CD4-positive, alpha-beta T cell treated with Interleukin-12 subunit alpha and Interleukin-12 subunit beta, for 1 hour (primary cell): ENCODE measurements around the gene BRIX1.

Experiments used
- DNase-seq: peaks from one replicate; pipeline ENCODE4 v3.0.0-alpha.2; 2020

The BRIX1 gene, protein sequence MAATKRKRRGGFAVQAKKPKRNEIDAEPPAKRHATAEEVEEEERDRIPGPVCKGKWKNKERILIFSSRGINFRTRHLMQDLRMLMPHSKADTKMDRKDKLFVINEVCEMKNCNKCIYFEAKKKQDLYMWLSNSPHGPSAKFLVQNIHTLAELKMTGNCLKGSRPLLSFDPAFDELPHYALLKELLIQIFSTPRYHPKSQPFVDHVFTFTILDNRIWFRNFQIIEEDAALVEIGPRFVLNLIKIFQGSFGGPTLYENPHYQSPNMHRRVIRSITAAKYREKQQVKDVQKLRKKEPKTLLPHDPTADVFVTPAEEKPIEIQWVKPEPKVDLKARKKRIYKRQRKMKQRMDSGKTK

DNA sequence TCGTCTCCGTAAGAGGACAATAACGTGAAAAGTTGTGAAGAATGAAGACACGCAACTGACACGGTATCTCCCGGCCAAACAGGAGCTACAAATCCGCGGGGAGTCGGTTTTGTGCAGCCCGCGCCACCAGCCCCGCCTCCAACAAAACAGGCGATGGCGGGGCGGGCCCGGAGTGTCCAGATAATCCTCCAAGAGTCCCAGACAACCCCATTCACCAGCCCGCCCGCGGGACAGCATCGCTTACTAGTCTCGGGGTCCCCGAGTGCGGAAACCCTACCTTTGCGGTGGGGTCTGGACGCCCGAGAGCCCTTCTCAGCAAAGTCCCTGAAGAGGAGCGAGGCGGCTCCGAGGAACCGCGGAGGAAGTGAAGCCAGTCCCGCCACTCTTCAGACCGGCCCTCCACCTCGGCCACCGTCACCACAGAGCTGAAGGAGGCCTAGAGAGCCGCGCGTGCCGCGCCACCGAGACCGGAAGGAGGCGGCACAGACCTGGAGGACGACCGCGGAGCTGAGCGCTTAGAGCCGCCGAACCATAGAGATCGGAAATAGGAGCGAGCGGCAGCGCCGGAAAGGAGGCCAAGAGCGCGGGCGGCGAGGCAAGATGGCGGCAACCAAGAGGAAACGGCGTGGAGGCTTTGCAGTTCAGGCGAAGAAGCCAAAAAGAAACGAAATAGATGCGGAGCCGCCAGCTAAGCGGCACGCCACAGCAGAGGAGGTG, at the start of gene BRIX1, which contains the start of gene RAD1:
TSS of gene BRIX1 (plus strand) at position 573 of the 717 bp plus-strand sequence. CDS start at position 601, 28 bp downstream.
TSS of gene RAD1 (minus strand) at position 366 of the 717 bp plus-strand sequence. CDS start 612 bp downstream, outside the sequence.
- peak; percentile 94 for DNase-seq

DNA sequence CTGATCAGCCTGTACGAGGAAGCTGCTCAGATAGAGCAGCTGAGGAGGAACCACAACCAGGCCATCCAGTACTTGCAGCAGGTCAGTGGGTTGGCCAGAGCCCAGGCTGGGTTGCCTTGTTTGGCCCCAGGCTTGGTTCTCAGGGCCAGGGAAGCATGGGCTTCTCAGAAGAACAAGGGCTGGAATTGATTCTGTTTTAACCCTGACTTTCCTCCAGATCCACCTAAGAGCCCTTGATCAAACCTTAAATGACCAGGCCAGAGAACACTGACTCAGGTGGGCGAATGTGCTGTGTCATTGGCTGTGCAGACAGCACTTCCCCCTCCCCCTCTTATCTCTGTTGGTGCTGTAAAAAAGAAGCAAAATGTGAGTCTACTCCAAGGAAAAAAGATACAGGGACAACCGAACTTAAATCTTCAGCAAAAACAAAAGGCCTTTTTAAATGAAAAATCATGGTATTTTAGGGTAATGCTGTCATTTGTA, 48.5 kb upstream of the BRIX1 start:
- DNase-seq: no peak

DNA sequence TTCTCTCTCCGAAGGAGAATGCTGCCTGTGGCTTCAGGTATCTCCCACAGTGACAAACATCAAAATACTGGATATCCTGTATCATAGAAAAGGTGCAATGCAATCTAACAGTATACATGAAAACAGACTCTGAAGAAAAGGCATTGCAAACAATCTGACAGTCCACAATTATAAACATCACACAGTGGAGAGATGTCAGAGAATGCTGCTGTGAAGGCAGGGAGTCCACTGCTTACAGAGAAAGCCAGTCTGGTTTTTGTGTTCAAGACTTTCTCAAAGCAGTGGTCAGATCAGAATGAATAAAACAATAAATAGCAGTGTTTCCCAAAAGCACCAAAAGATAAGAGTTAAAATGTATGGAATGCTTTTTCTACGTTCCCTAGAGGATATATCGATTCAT, 47.9 kb upstream of the BRIX1 start:
- DNase-seq: no peak

GRCh38 chr5:34868791-34869190, 46.7 kb upstream of the BRIX1 start:
- no peak for DNase-seq

- DNase-seq: no peak
Observed at GRCh38 chr5:34869256-34869655, 46.3 kb upstream of the BRIX1 start.

- DNase-seq: no peak
Observed at GRCh38 chr5:34870382-34870781, 45.1 kb upstream of the BRIX1 start.

- DNase-seq: no peak
Observed at GRCh38 chr5:34876275-34876674, 39.2 kb upstream of the BRIX1 start.

DNA sequence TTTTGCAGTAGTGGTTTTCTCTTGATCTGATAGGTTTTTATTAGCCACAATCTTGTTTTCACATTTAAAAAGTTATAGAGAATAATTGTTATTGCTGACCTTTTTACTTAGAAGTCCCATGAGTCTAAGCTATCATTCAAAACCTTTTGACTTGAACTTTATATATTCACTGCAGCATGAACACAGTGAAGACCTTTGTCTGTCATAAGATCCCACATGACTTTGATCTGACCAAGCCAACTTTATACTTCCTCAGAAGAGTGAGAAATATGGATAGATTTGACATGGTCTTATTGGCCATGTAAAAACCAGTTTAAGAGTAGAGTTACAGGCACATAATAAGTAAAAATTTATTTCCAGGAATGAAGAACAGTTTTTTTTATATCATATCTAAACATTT, 34.3 kb upstream of the BRIX1 start:
- no peak for DNase-seq

DNA sequence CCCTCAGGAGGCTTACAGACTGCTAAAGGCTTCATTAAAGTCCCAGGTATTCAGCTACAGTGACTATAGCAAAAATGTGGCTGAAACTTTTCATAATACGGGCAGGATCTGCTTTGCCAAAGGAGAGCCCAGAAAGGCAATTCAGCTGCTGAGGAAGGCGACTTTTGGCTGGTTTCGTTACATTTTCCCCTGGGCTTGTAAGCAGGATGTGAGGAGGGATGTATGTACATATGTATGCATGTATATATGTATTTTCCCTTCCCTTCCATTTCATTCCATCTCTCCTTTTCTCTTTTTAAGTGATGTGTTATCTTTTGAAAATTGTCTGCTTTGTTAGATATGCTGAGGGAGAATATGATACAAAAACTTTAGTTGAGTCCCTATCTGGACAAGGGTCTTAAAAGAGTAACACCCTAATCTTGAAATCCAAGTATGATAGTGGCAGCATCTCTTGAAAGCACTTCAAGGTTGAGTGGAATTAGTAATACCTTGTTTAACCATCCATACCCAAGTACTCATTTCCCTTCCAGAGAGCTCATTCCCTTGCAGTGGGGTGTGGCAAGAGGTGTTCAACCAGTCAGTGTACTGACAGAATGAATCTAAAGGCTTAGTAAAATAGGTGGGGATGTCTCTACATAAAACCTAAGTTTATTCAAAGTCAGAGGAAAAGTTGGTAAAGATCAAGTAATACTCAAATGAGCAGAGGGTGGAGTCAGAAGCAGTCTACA, 29.0 kb upstream of the BRIX1 start:
- DNase-seq: no peak

DNA sequence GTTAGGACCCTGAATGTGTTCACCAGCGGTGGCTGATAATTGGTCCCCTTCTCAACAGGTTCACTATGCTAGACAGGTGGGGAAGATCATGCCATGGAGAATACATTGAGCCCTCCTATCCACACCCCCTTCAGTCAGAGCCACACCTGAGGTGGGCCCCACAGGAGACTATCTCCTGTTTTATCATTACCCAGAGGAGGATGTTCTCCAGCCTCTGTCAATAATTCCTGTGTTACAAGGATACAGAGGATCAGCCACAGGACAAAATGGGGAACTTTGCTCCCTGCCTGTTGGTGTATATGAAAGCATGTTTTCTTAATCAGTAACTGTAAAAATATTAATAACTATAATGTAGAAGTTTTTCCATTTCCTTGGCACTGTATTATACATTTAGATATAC, 26.1 kb upstream of the BRIX1 start:
- no peak for DNase-seq

GRCh38 chr5:34891981-34892380, 23.5 kb upstream of the BRIX1 start:
- DNase-seq: no peak

DNA sequence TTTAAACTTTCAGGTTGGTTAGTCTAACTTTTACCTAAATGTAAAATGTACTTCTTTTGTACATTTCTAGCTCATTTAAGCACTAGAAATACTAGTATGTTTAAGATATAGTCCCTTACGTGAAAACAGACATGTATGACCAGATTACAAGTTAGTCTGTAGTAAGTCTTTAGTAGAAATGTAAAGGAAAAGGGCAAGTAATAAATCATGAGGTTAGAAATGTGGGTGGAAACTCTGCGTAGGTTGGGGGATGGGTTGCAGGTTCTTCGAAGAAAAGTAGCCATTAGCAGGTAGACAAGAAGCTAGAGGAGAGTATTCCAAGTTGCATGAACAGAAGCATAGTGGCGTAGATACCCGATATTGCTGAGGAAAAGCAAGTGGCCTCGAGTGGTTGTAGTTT, 23.1 kb upstream of the BRIX1 start:
- DNase-seq: no peak

GRCh38 chr5:34894716-34895115, 20.8 kb upstream of the BRIX1 start:
- DNase-seq: no peak

DNA sequence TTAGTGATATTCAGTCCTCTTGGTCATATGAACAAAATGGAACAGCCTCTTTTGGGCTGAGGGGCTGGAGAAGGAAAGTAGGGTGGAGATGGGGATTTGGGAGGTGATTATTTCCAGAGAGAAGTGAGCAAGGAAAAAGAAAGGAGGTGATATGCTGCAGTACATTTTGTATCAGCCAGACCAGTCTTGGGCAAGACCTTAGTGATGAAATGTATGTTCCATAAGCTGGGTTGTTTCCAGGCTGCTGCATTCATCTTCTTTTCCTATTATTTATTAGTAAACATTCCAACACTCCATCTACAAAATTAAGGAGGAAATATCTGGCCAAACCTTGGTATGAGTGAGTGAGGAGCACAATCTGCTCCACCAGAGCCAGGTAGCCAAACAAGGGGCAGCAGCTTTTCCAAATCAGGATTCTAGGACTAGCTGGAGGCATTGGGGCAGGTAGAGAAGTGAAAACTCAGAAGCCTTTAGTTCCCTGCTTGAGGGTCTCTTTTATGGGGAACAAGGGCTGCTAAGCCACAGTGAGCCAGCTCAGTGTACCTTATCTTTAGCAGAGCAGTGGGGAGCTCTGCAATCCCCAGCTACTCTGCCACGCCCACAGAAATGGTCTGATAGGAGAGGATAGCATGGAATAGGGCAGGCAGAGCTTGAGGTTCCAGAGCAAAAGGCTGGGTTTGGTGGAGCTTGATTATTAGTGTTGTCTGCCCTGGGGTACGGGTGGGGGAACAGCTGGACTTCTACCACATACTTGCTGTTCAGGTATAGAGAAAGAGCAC, 19.7 kb upstream of the BRIX1 start:
- DNase-seq: no peak

GRCh38 chr5:34897646-34898045, 17.9 kb upstream of the BRIX1 start:
- no peak for DNase-seq

GRCh38 chr5:34898258-34898895, 17.1 kb upstream of the BRIX1 start:
- peak; percentile 63 for DNase-seq

DNA sequence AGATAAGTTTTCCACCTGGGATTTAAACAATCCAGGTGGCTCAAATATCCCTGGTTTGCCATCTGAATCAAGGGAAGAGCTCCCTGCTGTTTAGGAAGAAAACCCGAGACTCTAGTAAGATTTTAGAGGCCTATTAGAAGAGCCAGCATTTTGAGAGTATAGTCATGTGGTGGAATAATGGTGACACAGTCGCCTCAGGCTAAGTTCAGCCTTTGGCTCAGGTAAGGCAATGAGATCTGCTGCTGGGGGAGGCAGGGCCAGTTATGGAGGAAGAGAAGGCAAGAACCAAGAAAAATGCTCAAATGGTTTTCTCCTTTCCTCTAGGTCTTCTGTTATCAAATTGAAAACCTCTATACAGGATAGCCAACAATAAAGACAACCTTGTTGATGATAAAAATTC, 16.4 kb upstream of the BRIX1 start:
- DNase-seq: no peak

- DNase-seq: no peak
Observed at GRCh38 chr5:34900652-34901051, 14.9 kb upstream of the BRIX1 start.

GRCh38 chr5:34903260-34903659, 12.3 kb upstream of the BRIX1 start:
- DNase-seq: no peak

DNA sequence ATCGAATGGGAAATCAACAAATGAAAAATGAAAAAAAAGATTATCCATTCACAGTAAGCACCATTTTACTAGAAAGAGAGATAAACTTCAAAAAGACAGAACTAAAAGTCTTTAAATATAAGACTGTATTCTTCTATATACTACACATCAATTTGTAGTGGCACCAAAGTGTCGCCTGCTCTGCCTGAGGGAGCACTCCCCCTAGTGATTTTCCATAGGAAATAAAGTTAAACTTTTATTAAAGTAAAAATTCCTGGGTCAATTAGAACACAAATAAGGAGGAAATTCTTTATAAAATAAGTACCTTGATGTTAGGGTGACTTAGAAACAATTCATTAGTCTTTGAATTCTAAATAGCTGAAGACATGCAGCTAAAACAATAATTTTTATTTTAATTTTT, 9.9 kb upstream of the BRIX1 start:
- no peak for DNase-seq

- no peak for DNase-seq
Observed at GRCh38 chr5:34913072-34913471, 2.4 kb upstream of the BRIX1 start.

DNA sequence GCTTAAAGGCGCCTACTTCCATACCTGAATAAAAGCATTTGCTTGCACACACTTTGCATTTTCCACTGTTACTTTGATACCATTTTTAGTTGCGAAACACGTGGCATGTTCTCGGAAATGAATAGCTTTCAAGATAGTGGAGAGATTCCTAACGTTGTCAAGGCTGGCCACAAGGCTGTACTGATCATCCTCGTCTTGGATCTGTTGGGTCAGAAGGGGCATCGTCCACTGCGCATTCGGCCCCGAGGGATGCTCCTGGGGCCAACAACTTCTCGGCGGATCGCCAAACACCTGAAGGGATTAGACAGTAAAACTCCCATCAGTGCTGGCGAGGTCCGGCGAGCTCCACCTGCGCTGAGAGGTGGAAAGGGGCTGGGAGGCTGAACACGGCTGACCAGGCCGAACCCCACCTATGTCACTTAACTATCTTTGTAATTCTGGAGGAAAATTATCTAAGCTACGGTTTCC, 806 bp upstream of the BRIX1 start:
- DNase-seq: no peak
